NCI-H526 (cell line): ENCODE results near the gene RANBP17.
A peak's percentile ranks its signal among the peaks of the same experiment; 100 is the strongest.
"Not testable (repeated sequence)": the region's sequence is repeated elsewhere in the genome, so short reads cannot be mapped to it uniquely, and the experiment has no call there.

Source experiments
- DNase-seq, 2 experiments: peaks; one replicate each; lab custom pipeline; 2025; lab: John Stamatoyannopoulos, UW

Gene RANBP17

GRCh38 chr5:170941788-170942187 lies 80.0 kb downstream of the RANBP17 start:
- no peak for DNase-seq

- DNase-seq = no peak
These were observed 83.5 kb downstream of the RANBP17 start for GRCh38 chr5:170945275-170945674.

- DNase-seq = no peak
These were observed 98.7 kb downstream of the RANBP17 start for GRCh38 chr5:170960567-170960966.

DNA sequence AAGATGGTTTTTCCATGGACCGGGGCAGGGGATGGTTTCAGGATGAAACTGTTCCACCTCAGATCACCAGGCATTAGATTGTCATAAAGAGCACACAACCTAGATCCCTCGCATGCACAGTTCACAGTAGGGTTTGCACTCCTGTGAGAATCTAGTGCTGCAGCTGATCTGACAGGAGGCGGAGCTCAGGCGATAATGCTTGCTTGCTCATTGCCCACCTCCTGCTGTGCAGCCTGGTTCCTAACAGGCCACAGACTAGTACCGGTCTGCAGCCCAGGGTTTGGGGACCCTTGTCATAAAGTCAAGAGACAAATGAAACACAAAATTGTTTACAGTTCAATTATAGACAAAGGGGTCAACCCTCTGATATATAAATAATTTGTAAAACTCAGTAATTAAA lies 101.7 kb downstream of the RANBP17 start:
- DNase-seq = no peak

DNA sequence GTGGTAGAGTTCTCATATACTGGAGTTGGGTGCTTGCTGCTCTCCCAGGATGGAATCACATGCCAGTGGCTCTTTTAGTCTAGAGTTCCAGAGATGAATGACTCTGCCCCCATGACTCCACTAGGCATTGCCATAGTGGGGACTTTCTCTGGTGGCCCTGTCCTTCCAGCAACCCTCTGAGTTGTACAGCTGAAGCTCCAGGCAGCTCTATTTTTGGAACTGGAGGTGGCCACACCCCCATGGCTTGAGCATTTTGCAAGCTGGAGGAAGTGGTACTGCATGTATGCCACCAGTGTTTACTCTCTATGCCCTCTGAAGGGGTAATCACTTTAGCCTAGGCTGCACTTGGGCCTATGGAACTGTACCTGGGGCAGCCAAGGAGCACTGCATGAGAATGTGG lies 112.6 kb downstream of the RANBP17 start:
- DNase-seq = no peak

GRCh38 chr5:170980261-170980660 lies 118.4 kb downstream of the RANBP17 start:
- DNase-seq = not testable (repeated sequence)

DNA sequence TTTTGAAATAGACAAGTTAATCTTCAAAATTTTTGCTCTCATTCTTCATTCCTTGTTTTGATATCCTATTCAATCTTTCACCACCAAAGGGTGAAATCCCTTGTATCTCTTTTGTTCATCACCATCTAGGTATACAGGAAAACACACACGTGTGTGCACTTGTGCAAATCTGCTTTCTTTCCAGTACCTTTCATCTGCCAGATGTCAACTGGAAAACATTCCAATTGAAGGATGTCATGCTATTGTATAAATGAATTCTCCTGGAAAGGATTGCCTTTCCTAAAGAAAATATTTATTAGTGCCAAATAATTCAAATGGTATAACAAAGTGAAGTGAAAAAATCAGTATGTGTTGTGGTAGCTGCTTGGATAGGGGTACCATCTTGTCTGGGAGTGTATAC lies 123.7 kb downstream of the RANBP17 start:
- no peak for DNase-seq

- DNase-seq = peak in 1 of 2 experiments; percentile 26
These were observed 124.8 kb downstream of the RANBP17 start for GRCh38 chr5:170986598-170986997.

GRCh38 chr5:170993476-170993875 lies 131.7 kb downstream of the RANBP17 start:
- DNase-seq = no peak

DNA sequence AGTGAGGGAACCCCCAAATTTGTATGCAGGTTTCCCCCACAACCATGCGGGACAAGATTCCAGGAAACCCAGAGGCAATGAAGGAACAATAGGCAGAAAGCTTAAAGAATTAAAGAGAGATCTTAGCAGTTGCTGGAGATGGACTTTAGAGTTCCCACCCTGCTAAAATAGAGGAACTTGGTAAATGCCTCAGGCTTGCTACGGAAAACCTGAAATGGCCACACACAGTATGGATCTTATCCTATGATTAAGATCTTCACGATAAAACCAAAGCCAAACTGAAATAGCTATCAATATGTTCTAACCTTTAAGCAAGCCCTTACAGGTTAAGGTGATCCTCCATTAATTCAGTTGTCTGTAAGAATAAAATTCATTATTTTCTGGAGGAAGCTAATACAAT lies 148.3 kb downstream of the RANBP17 start:
- DNase-seq = no peak

DNA sequence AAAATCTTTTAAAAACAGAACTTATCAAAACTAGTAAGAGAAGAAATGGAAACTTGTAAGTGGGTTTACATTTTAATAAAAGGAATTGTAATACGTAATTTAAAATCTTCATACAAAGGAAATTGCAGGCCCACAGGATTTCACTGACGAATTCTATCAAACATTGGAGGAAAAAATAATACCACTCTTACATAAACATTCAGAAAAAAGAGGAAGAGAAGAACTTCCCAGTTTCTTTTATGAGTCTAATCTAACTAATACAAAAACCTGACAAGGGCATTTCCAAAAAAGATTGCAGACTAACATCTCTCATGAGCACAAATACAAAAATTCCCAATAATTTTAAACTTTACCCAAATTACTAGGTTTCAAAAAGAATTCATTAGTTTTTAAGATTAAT lies 149.0 kb downstream of the RANBP17 start:
- no peak for DNase-seq

- no peak for DNase-seq
These were observed 161.7 kb downstream of the RANBP17 start for GRCh38 chr5:171023508-171023907.

DNA sequence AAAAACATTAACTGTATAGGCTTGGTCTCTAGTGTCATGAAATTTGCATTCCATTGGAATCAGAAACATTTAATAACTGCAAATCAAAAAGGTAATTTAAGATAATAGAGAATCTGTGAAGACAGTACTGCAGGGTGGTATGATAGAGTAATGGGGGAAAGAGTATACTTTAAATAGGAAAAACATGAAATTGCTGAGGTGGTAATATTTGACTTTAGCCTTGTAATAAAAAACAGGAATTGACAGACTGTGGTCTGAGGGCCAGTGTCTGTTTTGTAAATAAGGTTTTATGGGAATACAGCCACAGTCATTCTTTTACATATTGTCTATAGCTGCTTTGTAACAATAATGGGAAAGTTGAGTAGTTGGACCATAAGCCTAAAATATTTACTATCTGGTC lies 162.3 kb downstream of the RANBP17 start:
- DNase-seq = no peak

DNA sequence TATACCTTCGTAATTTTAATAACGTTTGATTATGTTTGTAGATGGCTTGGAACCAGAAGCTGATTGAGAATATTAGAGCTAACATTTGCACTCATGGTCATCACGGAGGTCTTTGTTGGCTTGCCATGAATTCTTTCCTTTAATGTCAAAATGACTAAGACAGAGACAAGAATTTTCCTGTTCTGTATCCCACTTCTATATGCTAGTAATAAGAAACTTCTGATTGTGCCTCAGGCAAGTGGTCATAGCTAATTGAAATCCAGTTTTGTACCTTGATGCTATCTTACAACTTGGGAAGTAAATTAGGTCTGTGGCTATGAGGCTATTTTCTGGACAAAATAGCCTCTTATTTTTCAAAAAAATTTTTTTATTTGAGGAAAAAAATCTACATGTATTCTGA lies 167.6 kb downstream of the RANBP17 start:
- DNase-seq = no peak

DNA sequence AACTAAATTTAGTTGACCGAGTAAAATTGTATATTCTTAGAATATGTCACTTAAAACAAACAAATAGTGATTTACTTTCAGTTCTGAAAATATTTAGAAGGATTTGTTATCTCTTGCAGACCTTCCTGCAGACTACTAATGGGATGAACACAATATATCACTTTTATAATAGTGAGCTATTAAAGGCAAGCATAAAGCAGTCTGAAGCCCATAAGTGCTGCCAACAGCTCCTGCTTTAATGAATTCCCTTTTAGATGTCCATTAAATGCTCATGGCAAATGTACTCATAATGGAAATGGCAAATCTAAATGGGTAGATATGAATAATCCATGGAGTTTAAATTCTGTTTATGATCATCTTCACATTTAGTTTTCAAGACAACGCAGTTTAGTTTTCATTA lies 170.2 kb downstream of the RANBP17 start:
- DNase-seq = no peak

DNA sequence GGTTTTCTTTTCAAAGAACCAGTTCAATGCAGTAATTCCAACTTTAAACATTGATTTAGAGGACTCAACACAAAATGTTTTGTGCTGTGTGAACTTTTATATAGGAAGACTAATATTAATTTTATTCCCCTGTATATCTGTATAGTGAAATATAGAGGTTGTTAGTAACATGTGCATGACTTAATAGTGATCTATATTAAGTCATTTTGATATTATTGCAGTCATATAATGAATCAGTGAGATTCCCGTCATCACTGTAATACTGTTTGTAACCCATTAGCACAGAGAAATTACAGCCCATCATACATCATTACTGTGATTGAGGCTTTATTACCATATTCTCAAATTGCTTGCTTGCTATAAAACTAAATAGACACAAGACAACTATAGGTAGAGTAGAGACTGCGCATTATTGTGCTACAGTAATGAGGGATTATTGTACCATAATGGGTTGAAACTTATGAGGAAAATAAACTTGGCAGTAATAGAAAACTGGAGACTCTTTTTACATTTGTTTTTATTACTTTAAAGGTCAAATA lies 170.7 kb downstream of the RANBP17 start:
- DNase-seq = no peak

DNA sequence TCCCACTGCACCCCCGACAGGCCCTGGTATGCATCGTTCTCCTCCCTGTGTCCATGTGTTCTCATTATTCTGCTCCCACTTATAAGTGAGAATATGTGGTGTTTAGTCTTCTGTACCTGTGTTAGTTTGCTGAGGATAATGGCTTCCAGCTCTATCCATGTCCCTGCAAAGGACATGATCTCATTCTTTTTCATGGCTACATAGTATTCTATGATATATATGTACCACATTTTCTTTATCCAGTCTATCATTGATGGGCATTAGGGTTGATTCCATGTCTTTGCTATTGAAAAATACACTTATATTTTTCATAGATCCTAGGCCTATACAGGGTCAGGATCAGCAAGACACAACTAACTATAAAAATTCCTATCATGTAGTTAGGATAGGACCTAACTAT lies 180.1 kb downstream of the RANBP17 start:
- DNase-seq = not testable (repeated sequence)

GRCh38 chr5:171050916-171051315 lies 189.1 kb downstream of the RANBP17 start:
- DNase-seq = no peak

GRCh38 chr5:171055875-171056454 lies 194.1 kb downstream of the RANBP17 start:
- no peak for DNase-seq

GRCh38 chr5:171067540-171068130 lies 205.8 kb downstream of the RANBP17 start:
- no peak for DNase-seq

DNA sequence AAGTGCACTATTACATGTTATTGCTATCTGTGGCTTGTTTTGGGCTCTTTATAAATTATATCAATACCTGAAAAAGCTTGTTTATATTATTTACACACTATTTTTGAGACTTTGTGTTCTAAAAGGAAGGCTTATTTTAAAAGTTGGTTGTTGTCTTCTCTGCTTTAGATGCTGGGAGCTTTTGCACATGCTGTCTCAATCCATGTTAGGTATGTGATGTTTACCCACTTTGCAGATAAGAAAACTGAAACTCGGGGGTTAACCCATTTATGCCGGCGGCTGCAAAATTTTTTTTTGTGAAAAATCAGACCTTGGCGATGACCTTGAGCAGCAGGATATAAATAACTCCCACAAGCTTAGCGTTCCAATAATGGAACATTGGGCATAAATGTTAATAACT lies 212.9 kb downstream of the RANBP17 start:
- no peak for DNase-seq

GRCh38 chr5:171080186-171080938 lies 218.5 kb downstream of the RANBP17 start:
- DNase-seq = peak in 1 of 2 experiments; percentile 8

- DNase-seq = no peak
These were observed 219.5 kb downstream of the RANBP17 start for GRCh38 chr5:171081319-171081718.
